Transverse colon (tissue), 4 donors: ENCODE measurements around the gene INO80.

ENCODE experiments used
- EP300 ChIP-seq: sonication (generic); formaldehyde crosslinking; IDR thresholded peaks from one replicate; pipeline ENCODE4 v1.6.1; 2017; ENCODE audit warnings: antibody characterized with exemption, low read depth
- POLR2AphosphoS5 ChIP-seq, 3 donors: sonication (generic); formaldehyde crosslinking; IDR thresholded peaks; one replicate each; pipeline ENCODE4 v1.6.1; 2016; ENCODE audit warnings: antibody characterized with exemption in 3 of 3
- TF ChIP-seq, protein P1 (sequence below), 5 experiments: fragments of 200-600 bp in 3 of 5; fragments of 450-650 bp in 2 of 5; sonication (generic) in 3 of 5; IDR thresholded peaks; 1 replicate in 2 of 5; 2 replicates in 3 of 5; pipeline ENCODE4 v1.5.1; 2016 to 2017; ENCODE audit warnings: antibody characterized with exemption in 5 of 5, inconsistent platforms in 3 of 5, mild to moderate bottlenecking in 2 of 5, moderate library complexity in 1 of 5

DNA sequence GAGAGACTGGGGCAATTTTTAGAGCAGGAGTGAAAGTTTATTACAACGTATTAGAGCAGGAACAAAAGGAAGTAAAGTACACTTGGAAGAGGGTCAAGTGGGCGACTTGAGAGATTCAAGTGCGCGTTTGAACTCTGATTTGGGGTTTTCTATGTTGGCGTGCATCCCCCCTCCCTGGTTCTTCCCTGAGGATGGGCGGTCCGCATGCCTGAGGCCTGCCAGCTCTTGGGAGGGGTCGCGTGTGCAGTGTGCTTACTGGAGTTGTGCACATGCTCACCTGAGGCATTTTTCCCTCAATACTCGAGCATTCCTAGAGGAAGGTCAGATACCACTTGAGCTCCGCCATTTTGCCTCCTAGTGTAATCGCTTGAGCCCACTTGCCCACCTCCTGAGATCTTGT lies 173.2 kb downstream of the INO80 start:
- TF ChIP-seq, protein P1, sequence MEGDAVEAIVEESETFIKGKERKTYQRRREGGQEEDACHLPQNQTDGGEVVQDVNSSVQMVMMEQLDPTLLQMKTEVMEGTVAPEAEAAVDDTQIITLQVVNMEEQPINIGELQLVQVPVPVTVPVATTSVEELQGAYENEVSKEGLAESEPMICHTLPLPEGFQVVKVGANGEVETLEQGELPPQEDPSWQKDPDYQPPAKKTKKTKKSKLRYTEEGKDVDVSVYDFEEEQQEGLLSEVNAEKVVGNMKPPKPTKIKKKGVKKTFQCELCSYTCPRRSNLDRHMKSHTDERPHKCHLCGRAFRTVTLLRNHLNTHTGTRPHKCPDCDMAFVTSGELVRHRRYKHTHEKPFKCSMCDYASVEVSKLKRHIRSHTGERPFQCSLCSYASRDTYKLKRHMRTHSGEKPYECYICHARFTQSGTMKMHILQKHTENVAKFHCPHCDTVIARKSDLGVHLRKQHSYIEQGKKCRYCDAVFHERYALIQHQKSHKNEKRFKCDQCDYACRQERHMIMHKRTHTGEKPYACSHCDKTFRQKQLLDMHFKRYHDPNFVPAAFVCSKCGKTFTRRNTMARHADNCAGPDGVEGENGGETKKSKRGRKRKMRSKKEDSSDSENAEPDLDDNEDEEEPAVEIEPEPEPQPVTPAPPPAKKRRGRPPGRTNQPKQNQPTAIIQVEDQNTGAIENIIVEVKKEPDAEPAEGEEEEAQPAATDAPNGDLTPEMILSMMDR (IDR thresholded peaks at IDR 0.05), result no peak
- TF ChIP-seq POLR2AphosphoS5 (IDR thresholded peaks at IDR 0.05) (no peak), EP300 (no peak)
